ENCODE measurements around the gene SETD9. TPM values are rescaled to one million over a fixed set of nuclear protein-coding genes. Genes with fewer than 3 reads are reported as not detected.

The SETD9 gene
- total RNA-seq, 2 experiments from 2014 or later: 1.6 to 2.3 TPM

DNA sequence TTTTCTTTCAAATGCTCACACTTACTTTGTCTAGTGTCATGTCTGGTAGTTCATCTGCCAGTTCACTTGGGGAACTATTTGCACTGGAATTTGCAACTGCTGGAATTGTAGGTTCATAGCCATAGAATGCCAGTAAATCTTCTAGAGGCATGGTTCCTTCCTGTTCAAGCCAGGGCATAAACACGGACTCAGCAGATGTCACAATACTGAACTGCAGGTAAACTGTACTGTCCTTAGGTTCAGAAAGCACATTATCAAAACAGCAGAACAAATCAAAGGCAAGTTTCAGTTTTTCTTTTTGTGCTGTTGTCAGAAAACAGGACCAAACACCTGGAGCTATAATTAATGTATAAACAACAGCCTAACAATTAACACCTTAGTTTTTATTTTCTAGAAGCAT lies 29.5 kb downstream of the SETD9 start:
- TF ChIP-seq, protein P1, sequence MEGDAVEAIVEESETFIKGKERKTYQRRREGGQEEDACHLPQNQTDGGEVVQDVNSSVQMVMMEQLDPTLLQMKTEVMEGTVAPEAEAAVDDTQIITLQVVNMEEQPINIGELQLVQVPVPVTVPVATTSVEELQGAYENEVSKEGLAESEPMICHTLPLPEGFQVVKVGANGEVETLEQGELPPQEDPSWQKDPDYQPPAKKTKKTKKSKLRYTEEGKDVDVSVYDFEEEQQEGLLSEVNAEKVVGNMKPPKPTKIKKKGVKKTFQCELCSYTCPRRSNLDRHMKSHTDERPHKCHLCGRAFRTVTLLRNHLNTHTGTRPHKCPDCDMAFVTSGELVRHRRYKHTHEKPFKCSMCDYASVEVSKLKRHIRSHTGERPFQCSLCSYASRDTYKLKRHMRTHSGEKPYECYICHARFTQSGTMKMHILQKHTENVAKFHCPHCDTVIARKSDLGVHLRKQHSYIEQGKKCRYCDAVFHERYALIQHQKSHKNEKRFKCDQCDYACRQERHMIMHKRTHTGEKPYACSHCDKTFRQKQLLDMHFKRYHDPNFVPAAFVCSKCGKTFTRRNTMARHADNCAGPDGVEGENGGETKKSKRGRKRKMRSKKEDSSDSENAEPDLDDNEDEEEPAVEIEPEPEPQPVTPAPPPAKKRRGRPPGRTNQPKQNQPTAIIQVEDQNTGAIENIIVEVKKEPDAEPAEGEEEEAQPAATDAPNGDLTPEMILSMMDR (IDR thresholded peaks at IDR 0.05): no peak
- Mint-ChIP-seq H3K27me3 (no peaks in the 10 kb centered on the region), H3K27ac (no peak overlapping the region), H3K9me3 (no peaks in the 10 kb centered on the region), H3K4me1 (ENCODE audit: low read depth) (peaks cover 19% of the 10 kb centered on the region), H3K36me3 (ENCODE audit: low read depth) (peaks cover 95% of the 10 kb centered on the region), H3K4me3 (no peak overlapping the region)
- DNase-seq: no peak
- CTCF ChIA-PET: no interaction called here
- H3K27ac ChIP-seq (ENCODE audit: low read depth in 1 of 2, low read length in 2 of 2): no peak overlapping the region
- POLR2A ChIA-PET: no interaction called here
- H3K9me3 ChIP-seq (ENCODE audit: control insufficient read depth in 1 of 2, insufficient read depth in 1 of 2, low read length in 2 of 2): no peaks in the 10 kb centered on the region
- ATAC-seq (ENCODE audit: poor library complexity): no peak
- H3K4me3 ChIP-seq (ENCODE audit: low read length): no peak overlapping the region
- H3K27me3 ChIP-seq (ENCODE audit: control insufficient read depth in 1 of 2, insufficient read depth in 2 of 2, low read length in 2 of 2): no peaks in the 10 kb centered on the region
- intact Hi-C loops (cut with DNase I, micrococcal nuclease): no loop called here
- peaks cover 87% of the 10 kb centered on the region for H3K36me3 ChIP-seq (ENCODE audit: insufficient read depth, low read length)
- no peaks in the 10 kb centered on the region for H3K4me1 ChIP-seq (ENCODE audit: insufficient read depth, low read length)

DNA sequence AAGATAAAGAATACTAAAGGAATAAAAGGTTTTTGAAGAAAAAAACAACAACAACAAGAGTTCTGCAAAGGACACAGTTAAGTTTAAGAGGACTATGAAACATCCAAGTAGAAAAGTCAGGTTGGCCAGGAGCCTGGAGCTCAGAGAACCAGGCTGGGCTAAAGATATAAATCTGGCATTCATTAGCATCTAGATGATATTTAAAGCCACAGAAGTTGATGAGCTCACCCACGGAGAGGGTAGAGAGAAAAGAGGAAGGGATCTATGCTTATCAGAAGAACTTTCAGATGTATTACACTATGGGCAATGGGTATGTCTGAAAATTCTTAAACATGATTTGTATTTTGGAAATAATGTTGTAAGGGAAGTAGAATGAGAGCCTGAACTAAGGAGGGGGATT lies 32.6 kb downstream of the SETD9 start:
- Histone ChIP-seq H3K9me3 (ENCODE audit: control insufficient read depth in 1 of 2, insufficient read depth in 1 of 2, low read length in 2 of 2) (no peaks in the 10 kb centered on the region), H3K27me3 (ENCODE audit: control insufficient read depth in 1 of 2, insufficient read depth in 2 of 2, low read length in 2 of 2) (no peaks in the 10 kb centered on the region), H3K4me1 (ENCODE audit: insufficient read depth, low read length) (no peaks in the 10 kb centered on the region), H3K27ac (ENCODE audit: low read depth in 1 of 2, low read length in 2 of 2) (no peak overlapping the region), H3K36me3 (ENCODE audit: insufficient read depth, low read length) (peaks cover 77% of the 10 kb centered on the region), H3K4me3 (ENCODE audit: low read length) (no peak overlapping the region)
- CTCF ChIA-PET: no interaction called here
- H3K4me1 Mint-ChIP-seq (ENCODE audit: low read depth): peaks cover 23% of the 10 kb centered on the region
- no peaks in the 10 kb centered on the region for H3K27me3 Mint-ChIP-seq
- no peak overlapping the region for H3K4me3 Mint-ChIP-seq
- H3K27ac Mint-ChIP-seq: no peak overlapping the region
- peaks cover 89% of the 10 kb centered on the region for H3K36me3 Mint-ChIP-seq (ENCODE audit: low read depth)
- ATAC-seq (ENCODE audit: poor library complexity): no peak
- TF ChIP-seq, protein P1 (IDR thresholded peaks at IDR 0.05): no peak
- intact Hi-C loops (cut with DNase I, micrococcal nuclease): no loop called here
- no peaks in the 10 kb centered on the region for H3K9me3 Mint-ChIP-seq
- POLR2A ChIA-PET: no interaction called here
- no peak for DNase-seq

DNA sequence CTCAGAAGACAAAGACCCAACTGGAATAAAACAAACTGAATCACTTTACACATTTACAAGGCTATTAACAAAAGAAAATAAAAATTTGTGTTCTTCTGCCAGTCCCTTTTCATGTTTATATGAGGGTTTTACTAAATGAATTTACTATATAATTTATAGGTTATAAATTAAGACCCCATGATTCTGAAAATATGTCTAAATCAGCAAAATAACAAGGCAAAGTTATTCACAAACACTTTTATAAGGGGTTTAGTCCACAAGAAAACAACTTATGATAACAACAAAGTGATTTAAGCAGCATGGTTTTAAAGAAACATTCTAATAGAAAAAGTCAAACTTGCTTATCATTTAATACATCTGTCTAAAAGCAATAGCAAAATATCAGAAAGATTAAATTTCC lies 37.7 kb downstream of the SETD9 start:
- ChIA-PET CTCF (no interaction called here), POLR2A (no interaction called here)
- ATAC-seq (ENCODE audit: poor library complexity) (no peak), DNase-seq (no peak)
- Histone ChIP-seq H3K36me3 (ENCODE audit: insufficient read depth, low read length) (peaks cover 34% of the 10 kb centered on the region), H3K4me1 (ENCODE audit: insufficient read depth, low read length) (peaks cover 10% of the 10 kb centered on the region), H3K27ac (ENCODE audit: low read depth in 1 of 2, low read length in 2 of 2) (no peak overlapping the region), H3K27me3 (ENCODE audit: control insufficient read depth in 1 of 2, insufficient read depth in 2 of 2, low read length in 2 of 2) (no peaks in the 10 kb centered on the region), H3K9me3 (ENCODE audit: control insufficient read depth in 1 of 2, insufficient read depth in 1 of 2, low read length in 2 of 2) (no peaks in the 10 kb centered on the region), H3K4me3 (ENCODE audit: low read length) (no peak overlapping the region)
- Mint-ChIP-seq H3K27me3 (no peaks in the 10 kb centered on the region), H3K27ac (no peak overlapping the region), H3K36me3 (ENCODE audit: low read depth) (peaks cover 57% of the 10 kb centered on the region), H3K9me3 (no peaks in the 10 kb centered on the region), H3K4me3 (no peak overlapping the region), H3K4me1 (ENCODE audit: low read depth) (peaks cover 24% of the 10 kb centered on the region)
- TF ChIP-seq, protein P1 (IDR thresholded peaks at IDR 0.05): no peak
- intact Hi-C loops (cut with DNase I, micrococcal nuclease): no loop called here
